ENCODE measurements around the gene CTNNBL1.

- no peak for TF ChIP-seq CTCF (IDR thresholded peaks at IDR 0.05)
- TF ChIP-seq POLR2A (IDR thresholded peaks at IDR 0.05), result peak in 1 of 4 donors; percentile 12
Observed at GRCh38 chr20:37804584-37805566, 111.0 kb downstream of the CTNNBL1 start.
